ENCODE measurements around the gene OGDH.

Gene OGDH

DNA sequence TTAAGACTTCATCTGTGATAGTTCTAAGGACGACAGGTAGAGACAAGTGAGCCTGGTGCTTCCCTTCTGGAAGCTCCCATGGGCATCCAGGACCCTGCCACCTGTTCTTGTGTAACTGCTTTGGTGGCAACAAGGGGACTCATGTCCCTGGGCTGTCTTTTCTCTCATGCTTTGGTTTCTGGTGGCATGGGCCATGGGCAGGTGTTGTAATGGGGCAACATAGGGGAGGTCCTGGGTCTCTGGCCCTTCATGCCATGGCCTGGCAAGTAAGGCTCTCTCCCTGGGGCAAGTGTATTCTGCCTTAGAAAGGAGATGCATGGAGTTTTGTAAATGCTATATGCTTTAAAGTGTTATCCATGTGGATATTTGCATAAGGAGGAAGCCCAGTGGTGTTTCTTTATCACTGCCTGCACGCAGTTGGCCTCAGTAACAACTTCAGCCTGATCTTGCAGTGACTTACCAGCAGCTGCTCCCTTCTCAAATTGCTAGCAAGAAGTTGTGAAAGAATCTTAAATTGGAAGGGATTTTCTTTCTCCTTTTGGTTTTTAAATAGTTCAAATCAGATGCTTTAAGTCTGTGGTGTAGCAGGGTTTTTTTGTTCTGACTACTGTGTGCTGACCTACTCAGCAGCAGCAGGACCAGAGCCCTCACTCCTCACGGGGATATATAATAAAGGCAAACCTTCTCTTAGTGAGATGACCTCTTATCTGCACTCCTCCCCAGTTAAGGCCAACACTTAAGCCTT lies 39.9 kb downstream of the OGDH start:
- ChIA-PET POLR2A (no interaction called here), CTCF (no interaction called here)
- TF ChIP-seq CTCF (IDR thresholded peaks at IDR 0.05; ENCODE audit: control extremely low read depth, extremely low read depth, low read depth, missing control alignments) = no peak
- no peak for DNase-seq (ENCODE audit: extremely low spot score)

GRCh38 chr7:44646921-44647636 lies 40.7 kb downstream of the OGDH start:
- TF ChIP-seq CTCF (IDR thresholded peaks at IDR 0.05; ENCODE audit: control extremely low read depth, extremely low read depth, low read depth, missing control alignments) = no peak
- DNase-seq (ENCODE audit: extremely low spot score) = no peak
- ChIA-PET CTCF (interaction anchor here (1.6 kb wide), 1 partner anchor 9 kb away, joined by 5 read pairs; no protein-coding TSS in a partner anchor), POLR2A (no interaction called here)

DNA sequence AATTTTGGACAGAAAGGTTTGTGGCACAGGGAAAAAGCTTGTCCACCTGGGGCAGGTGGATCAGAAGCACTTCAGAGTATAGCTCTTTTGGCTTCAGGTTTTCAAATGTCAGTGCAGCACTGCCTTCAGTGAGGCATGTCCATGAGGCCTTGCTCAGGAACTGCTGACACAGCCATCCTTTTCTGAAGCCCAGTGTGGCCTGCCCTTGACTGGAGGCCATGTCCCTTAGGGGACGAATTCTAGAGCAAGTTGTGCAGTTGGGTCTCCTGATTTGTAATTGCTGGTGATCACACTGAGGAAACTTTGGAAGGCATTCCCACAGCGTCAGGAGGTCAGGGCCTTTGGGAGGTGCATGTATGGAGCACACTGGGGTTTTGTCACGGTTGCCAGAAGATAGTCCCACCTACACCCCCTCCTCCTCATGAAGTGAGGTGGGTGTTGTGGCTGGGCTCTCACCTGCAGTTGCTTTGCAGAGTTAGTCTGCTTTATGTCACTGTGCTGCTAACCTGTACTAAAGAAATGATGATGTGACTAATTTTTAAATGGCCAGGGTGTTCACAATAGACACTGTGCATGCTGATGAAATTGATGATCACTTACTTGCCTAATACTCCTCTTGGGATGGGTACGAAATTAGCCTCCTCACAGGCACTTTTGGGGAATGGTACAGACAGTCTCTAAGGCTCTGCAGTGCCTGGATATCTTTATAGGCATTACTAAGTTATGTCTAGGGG lies 41.7 kb downstream of the OGDH start:
- ChIA-PET CTCF (interaction anchor here (1.6 kb wide), 1 partner anchor 8 kb away, joined by 5 read pairs; no protein-coding TSS in a partner anchor), POLR2A (no interaction called here)

DNA sequence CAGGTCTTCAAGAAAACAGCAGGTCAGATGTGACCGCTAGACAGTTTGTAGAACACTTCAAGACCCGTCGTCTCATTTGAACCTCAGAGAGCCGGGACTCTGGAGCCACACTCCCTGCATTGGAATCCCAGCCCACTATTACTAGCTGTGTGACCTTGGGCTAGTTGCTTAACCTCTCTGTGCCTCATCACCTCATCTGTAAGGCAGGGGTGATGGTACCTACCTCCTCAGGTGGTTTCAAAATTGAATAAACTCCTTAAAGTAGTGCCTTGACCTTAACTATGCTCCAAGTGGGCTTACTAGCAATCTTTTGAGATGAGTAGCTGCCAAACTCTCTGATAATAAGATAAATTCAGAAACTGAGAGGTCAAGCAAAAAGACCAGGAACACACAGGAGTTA lies 43.8 kb downstream of the OGDH start:
- no peak for TF ChIP-seq CTCF (IDR thresholded peaks at IDR 0.05; ENCODE audit: control extremely low read depth, extremely low read depth, low read depth, missing control alignments)
- DNase-seq (ENCODE audit: extremely low spot score) = no peak
- CTCF ChIA-PET = interaction anchor here (0.8 to 2.2 kb wide), 3 partner anchors 11 to 80 kb away, joined by 3 to 9 read pairs (median 3); no protein-coding TSS in a partner anchor
- POLR2A ChIA-PET = interaction anchor here (0.7 kb wide), 1 partner anchor 11 kb away, joined by 3 read pairs; no protein-coding TSS in a partner anchor

More for the DNA sequence above, 41.7 kb downstream of the OGDH start:
- no peak for TF ChIP-seq CTCF (IDR thresholded peaks at IDR 0.05; ENCODE audit: control extremely low read depth, extremely low read depth, low read depth, missing control alignments)
- DNase-seq (ENCODE audit: extremely low spot score) = no peak

DNA sequence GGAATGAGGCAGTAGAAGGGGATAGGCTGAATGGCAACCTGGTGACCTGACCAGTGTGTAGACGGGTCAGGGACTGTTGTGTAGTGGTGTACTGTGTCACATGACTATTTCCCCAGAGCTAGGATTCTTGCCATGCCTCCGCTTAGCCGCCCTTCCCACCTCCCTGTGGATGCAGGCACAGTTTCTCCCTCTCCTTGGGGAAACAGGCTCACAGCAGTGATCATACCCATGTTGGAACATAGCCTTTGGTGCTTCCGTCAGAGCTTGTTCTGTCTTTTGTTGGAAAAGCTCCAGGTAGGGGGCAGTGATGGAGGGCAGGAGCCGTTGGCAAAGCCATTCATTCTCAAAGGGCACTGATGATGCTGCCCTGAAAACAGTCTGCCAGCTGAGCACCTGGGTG lies 44.3 kb downstream of the OGDH start:
- POLR2A ChIA-PET = interaction anchor here (0.7 kb wide), 1 partner anchor 12 kb away, joined by 3 read pairs; no protein-coding TSS in a partner anchor
- CTCF ChIA-PET = interaction anchor here (1.2 to 2.2 kb wide), 2 partner anchors 12 to 80 kb away, joined by 3 to 9 read pairs; no protein-coding TSS in a partner anchor
- TF ChIP-seq CTCF (IDR thresholded peaks at IDR 0.05; ENCODE audit: control extremely low read depth, extremely low read depth, low read depth, missing control alignments) = no peak
- DNase-seq (ENCODE audit: extremely low spot score) = no peak

DNA sequence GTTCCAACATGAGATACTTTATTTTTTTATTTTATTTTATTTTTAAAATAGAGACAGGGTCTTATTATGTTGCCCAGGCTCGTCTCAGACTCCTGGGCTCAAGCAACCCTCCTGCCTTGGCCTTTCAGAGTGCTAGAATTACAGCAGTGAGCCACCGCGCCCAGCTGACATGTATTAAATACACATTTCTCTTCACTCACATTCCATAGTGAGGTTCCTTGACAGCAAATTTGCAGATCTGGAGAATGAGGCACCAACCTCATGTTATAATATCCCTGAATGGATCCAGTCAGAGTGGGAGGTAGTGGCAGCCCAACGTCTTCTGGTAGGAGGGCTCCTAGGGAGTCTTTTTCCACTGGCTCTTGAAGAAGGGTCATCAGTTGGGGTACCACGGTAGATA lies 46.1 kb downstream of the OGDH start:
- DNase-seq (ENCODE audit: extremely low spot score) = no peak
- TF ChIP-seq CTCF (IDR thresholded peaks at IDR 0.05; ENCODE audit: control extremely low read depth, extremely low read depth, low read depth, missing control alignments) = no peak
- POLR2A ChIA-PET = no interaction called here
- CTCF ChIA-PET = interaction anchor here (2.2 kb wide), 1 partner anchor 13 kb away, joined by 9 read pairs; no protein-coding TSS in a partner anchor
